ENCODE measurements around the gene PCDHGB1.
"Not testable (repeated sequence)": the region's sequence is repeated elsewhere in the genome, so short reads cannot be mapped to it uniquely, and the experiment has no call there.

The PCDHGB1 gene

GRCh38 chr5:141384471-141385267, 34.8 kb downstream of the PCDHGB1 start:
- H3K4me1 Mint-ChIP-seq (ENCODE audit: low read depth): no peaks in the 10 kb centered on the region
- H3K9me3 Mint-ChIP-seq: peaks cover 40% of the 10 kb centered on the region
- H3K36me3 Mint-ChIP-seq (ENCODE audit: low read depth): peaks cover 2% of the 10 kb centered on the region

DNA sequence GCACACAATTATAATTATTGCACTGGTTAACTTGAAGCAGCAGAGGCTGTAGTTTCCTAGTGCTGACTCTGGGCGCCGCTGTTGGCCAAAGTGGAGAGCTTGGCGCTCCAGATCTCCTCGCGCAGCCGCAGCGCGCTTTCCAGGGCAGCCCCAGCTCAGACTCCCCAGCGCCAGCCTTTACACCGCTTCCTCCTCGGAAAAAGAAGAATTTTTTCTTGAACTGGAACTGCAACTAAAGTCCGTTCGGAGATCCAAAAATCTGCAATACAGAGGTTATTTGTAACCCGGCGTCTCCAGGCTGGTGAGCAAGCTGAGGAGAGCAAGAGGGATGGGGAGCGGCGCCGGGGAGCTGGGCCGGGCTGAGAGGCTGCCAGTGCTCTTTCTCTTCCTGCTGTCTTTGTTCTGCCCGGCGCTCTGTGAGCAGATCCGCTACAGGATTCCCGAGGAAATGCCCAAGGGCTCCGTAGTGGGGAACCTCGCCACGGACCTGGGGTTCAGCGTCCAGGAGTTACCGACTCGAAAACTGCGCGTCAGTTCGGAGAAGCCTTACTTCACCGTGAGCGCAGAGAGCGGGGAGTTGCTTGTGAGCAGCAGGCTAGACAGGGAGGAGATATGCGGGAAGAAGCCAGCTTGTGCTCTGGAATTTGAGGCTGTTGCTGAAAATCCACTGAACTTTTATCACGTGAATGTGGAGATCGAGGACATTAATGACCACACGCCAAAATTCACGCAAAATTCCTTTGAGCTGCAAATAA, 37.8 kb downstream of the PCDHGB1 start, which contains the start of gene PCDHGB4:
TSS of gene PCDHGB4 (plus strand) at position 142 of the 755 bp plus-strand sequence. CDS start at position 329, 187 bp downstream.
- not testable (repeated sequence) for H3K36me3 Mint-ChIP-seq (ENCODE audit: low read depth); H3K27ac Mint-ChIP-seq; H3K4me1 Mint-ChIP-seq (ENCODE audit: low read depth); H3K4me3 Mint-ChIP-seq
- Mint-ChIP-seq H3K27me3 (ENCODE audit: low read depth) (peaks cover 28% of the 10 kb centered on the region), H3K9me3 (peaks cover 48% of the 10 kb centered on the region)

More at GRCh38 chr5:141384471-141385267, 34.8 kb downstream of the PCDHGB1 start:
- no peak overlapping the region for H3K4me3 Mint-ChIP-seq
- peaks cover 35% of the 10 kb centered on the region for H3K27me3 Mint-ChIP-seq (ENCODE audit: low read depth)
- H3K27ac Mint-ChIP-seq: no peak overlapping the region

DNA sequence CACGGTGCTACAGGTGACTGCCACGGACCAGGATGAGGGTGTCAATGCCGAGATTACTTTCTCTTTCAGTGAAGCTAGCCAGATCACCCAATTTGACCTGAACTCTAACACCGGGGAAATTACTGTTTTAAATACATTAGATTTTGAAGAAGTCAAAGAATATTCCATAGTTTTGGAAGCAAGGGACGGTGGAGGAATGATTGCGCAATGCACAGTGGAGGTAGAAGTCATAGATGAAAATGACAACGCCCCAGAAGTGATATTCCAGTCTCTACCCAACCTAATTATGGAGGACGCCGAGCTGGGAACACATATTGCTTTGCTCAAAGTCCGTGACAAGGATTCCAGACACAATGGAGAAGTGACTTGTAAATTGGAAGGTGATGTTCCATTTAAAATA, 38.8 kb downstream of the PCDHGB1 start:
- H3K4me1 Mint-ChIP-seq (ENCODE audit: low read depth): no peaks in the 10 kb centered on the region
- no peak overlapping the region for H3K27ac Mint-ChIP-seq
- H3K27me3 Mint-ChIP-seq (ENCODE audit: low read depth): peaks cover 25% of the 10 kb centered on the region
- peaks cover 48% of the 10 kb centered on the region for H3K9me3 Mint-ChIP-seq
- peaks cover 2% of the 10 kb centered on the region for H3K36me3 Mint-ChIP-seq (ENCODE audit: low read depth)
- H3K4me3 Mint-ChIP-seq: no peak overlapping the region

DNA sequence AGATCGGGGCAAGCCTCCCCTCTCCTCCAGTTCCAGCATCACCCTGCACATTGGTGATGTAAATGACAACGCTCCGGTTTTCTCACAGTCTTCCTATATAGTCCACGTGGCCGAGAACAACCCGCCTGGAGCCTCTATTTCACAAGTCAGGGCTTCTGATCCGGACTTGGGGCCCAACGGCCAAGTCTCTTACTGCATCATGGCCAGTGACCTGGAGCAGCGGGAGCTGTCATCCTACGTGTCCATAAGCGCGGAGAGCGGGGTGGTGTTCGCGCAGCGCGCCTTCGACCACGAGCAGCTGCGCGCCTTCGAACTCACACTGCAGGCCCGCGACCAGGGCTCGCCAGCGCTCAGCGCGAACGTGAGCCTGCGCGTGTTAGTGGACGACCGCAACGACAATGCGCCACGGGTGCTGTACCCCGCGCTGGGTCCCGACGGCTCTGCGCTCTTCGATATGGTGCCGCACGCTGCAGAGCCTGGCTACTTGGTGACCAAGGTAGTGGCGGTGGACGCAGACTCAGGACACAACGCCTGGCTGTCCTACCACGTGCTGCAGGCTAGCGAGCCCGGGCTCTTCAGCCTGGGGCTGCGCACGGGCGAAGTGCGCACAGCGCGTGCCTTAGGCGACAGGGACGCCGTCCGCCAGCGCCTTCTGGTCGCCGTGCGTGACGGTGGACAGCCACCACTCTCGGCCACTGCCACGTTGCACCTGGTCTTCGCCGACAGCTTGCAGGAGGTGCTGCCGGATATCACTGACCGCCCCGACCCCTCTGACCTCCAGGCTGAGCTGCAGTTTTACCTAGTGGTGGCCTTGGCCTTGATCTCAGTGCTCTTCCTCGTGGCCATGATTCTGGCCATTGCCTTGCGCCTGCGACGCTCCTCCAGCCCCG, 39.5 kb downstream of the PCDHGB1 start:
- no peak overlapping the region for H3K27ac Mint-ChIP-seq
- no peak overlapping the region for H3K4me3 Mint-ChIP-seq
- peaks cover 2% of the 10 kb centered on the region for H3K36me3 Mint-ChIP-seq (ENCODE audit: low read depth)
- peaks cover 48% of the 10 kb centered on the region for H3K9me3 Mint-ChIP-seq
- peaks cover 31% of the 10 kb centered on the region for H3K27me3 Mint-ChIP-seq (ENCODE audit: low read depth)
- no peaks in the 10 kb centered on the region for H3K4me1 Mint-ChIP-seq (ENCODE audit: low read depth)

- Mint-ChIP-seq H3K27me3 (ENCODE audit: low read depth) (peaks cover 26% of the 10 kb centered on the region), H3K4me3 (no peak within 1 kb of the TSS), H3K4me1 (ENCODE audit: low read depth) (no peaks in the 10 kb centered on the region)
These were observed 42.7 kb downstream of the PCDHGB1 start, which contains the start of gene PCDHGA8 for GRCh38 chr5:141392429-141393198. TSS of gene PCDHGA8 (plus strand) at chr5:141392633. CDS start at chr5:141392814, 181 bp downstream.

DNA sequence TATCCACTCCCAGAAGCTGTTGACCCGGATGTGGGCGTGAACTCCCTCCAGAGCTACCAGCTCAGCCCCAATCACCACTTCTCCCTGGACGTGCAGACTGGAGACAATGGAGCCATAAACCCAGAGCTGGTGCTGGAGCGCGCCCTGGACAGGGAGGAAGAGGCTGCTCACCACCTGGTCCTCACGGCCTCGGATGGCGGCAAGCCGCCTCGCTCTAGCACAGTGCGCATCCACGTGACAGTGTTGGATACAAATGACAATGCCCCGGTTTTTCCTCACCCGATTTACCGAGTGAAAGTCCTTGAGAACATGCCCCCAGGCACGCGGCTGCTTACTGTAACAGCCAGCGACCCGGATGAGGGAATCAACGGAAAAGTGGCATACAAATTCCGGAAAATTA, 43.4 kb downstream of the PCDHGB1 start:
- no peak overlapping the region for H3K27ac Mint-ChIP-seq
- H3K36me3 Mint-ChIP-seq (ENCODE audit: low read depth): peaks cover 2% of the 10 kb centered on the region
- H3K4me3 Mint-ChIP-seq: no peak overlapping the region
- H3K27me3 Mint-ChIP-seq (ENCODE audit: low read depth): peaks cover 25% of the 10 kb centered on the region
- no peaks in the 10 kb centered on the region for H3K4me1 Mint-ChIP-seq (ENCODE audit: low read depth)
- H3K9me3 Mint-ChIP-seq: peaks cover 45% of the 10 kb centered on the region

More at GRCh38 chr5:141392429-141393198, 42.7 kb downstream of the PCDHGB1 start, which contains the start of gene PCDHGA8:
- Mint-ChIP-seq H3K27ac (no peak within 1 kb of the TSS), H3K9me3 (peaks cover 45% of the 10 kb centered on the region), H3K36me3 (ENCODE audit: low read depth) (peaks cover 2% of the 10 kb centered on the region)

DNA sequence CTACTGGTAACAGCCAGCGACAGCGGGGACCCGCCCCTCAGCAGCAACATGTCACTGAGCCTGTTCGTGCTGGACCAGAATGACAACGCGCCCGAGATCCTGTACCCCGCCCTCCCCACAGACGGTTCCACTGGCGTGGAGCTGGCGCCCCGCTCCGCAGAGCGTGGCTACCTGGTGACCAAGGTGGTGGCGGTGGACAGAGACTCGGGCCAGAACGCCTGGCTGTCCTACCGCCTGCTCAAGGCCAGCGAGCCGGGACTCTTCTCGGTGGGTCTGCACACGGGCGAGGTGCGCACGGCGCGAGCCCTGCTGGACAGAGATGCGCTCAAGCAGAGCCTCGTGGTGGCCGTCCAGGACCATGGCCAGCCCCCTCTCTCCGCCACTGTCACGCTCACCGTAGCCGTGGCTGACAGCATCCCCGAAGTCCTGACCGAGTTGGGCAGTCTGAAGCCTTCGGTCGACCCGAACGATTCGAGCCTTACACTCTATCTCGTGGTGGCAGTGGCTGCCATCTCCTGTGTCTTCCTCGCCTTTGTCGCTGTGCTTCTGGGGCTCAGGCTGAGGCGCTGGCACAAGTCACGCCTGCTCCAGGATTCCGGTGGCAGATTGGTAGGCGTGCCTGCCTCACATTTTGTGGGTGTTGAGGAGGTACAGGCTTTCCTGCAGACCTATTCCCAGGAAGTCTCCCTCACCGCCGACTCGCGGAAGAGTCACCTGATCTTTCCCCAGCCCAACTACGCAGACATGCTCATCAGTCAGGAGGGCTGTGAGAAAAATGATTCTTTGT, 44.7 kb downstream of the PCDHGB1 start:
- H3K36me3 Mint-ChIP-seq (ENCODE audit: low read depth); H3K4me3 Mint-ChIP-seq; H3K4me1 Mint-ChIP-seq (ENCODE audit: low read depth): not testable (repeated sequence)
- peaks cover 30% of the 10 kb centered on the region for H3K27me3 Mint-ChIP-seq (ENCODE audit: low read depth)
- H3K27ac Mint-ChIP-seq: peak overlapping the region; percentile 55
- H3K9me3 Mint-ChIP-seq: peaks cover 39% of the 10 kb centered on the region

DNA sequence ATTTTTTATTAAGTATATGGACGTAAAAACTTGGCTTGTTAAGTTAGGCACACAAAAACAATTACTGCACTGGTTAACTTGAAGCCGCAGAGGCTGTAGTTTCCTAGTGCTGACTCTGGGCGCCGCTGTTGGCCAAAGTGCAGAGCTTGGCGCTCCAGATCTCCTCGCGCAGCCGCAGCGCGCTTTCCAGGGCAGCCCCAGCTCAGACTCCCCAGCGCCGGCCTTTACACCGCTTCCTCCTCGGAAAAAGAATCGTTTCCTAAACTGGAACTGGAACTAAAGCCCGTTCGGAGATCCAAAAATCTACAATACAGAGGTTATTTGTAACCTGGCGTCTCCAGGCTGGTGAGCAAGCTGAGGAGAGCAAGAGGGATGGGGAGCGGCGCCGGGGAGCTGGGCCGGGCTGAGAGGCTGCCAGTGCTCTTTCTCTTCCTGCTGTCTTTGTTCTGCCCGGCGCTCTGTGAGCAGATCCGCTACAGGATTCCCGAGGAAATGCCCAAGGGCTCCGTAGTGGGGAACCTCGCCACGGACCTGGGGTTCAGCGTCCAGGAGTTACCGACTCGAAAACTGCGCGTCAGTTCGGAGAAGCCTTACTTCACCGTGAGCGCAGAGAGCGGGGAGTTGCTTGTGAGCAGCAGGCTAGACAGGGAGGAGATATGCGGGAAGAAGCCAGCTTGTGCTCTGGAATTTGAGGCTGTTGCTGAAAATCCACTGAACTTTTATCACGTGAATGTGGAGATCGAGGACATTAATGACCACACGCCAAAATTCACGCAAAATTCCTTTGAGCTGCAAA, 48.1 kb downstream of the PCDHGB1 start, which contains the start of gene PCDHGB5:
TSS of gene PCDHGB5 (plus strand) at position 192 of the 796 bp plus-strand sequence. CDS start at position 373, 181 bp downstream.
- H3K36me3 Mint-ChIP-seq (ENCODE audit: low read depth); H3K27ac Mint-ChIP-seq; H3K4me1 Mint-ChIP-seq (ENCODE audit: low read depth): not testable (repeated sequence)
- Mint-ChIP-seq H3K4me3 (peak within 1 kb of the TSS; percentile 58), H3K9me3 (peaks cover 29% of the 10 kb centered on the region), H3K27me3 (ENCODE audit: low read depth) (peaks cover 39% of the 10 kb centered on the region)

DNA sequence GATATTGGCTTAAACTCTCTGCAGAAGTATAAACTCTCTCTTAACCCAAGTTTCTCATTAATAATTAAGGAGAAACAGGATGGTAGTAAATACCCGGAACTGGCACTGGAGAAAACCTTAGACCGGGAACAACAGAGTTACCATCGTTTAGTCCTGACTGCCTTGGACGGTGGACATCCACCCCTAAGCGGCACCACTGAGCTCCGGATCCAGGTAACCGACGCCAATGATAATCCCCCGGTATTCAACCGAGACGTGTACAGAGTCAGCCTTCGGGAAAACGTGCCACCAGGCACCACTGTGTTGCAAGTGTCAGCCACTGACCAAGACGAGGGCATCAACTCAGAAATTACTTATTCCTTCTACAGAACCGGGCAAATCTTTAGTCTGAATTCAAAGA, 48.7 kb downstream of the PCDHGB1 start:
- H3K4me3 Mint-ChIP-seq: no peak overlapping the region
- H3K4me1 Mint-ChIP-seq (ENCODE audit: low read depth): no peaks in the 10 kb centered on the region
- peaks cover 42% of the 10 kb centered on the region for H3K27me3 Mint-ChIP-seq (ENCODE audit: low read depth)
- no peak overlapping the region for H3K27ac Mint-ChIP-seq
- H3K9me3 Mint-ChIP-seq: peaks cover 23% of the 10 kb centered on the region
- H3K36me3 Mint-ChIP-seq (ENCODE audit: low read depth): peaks cover 3% of the 10 kb centered on the region

DNA sequence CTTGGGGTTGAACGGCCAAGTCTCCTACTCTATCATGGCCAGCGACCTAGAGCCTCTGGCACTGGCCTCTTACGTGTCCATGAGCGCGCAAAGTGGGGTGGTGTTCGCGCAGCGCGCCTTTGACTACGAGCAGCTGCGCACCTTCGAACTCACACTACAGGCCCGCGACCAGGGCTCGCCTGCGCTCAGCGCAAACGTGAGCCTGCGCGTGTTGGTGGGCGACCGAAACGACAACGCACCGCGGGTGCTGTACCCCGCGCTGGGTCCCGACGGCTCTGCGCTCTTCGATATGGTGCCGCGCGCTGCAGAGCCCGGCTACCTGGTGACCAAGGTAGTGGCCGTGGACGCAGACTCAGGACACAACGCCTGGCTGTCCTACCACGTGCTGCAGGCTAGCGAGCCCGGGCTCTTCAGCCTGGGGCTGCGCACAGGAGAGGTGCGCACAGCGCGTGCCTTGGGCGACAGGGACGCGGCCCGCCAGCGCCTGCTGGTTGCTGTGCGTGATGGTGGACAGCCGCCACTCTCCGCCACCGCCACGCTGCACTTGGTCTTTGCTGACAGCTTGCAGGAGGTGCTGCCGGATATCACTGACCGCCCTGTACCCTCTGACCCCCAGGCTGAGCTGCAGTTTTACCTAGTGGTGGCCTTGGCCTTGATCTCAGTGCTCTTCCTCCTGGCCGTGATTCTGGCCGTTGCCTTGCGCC, 49.8 kb downstream of the PCDHGB1 start:
- no peak overlapping the region for H3K4me3 Mint-ChIP-seq
- H3K27me3 Mint-ChIP-seq (ENCODE audit: low read depth): peaks cover 39% of the 10 kb centered on the region
- H3K27ac Mint-ChIP-seq: no peak overlapping the region
- peaks cover 16% of the 10 kb centered on the region for H3K9me3 Mint-ChIP-seq
- no peaks in the 10 kb centered on the region for H3K4me1 Mint-ChIP-seq (ENCODE audit: low read depth)
- peaks cover 3% of the 10 kb centered on the region for H3K36me3 Mint-ChIP-seq (ENCODE audit: low read depth)

Data from T-helper 1 cell treated with Interleukin-12 subunit alpha and Interleukin-12 subunit beta and Interleukin-4 antibody, amounts not matched to agents 30 μg/mL and 1 μg/mL, for 36 hours (primary cell).